ENCODE data around the gene OSBP.

GRCh38 chr11:59532620-59533019, 83.0 kb downstream of the OSBP start:
- TF ChIP-seq ETS2 (tag; IDR thresholded peaks at IDR 0.05; ENCODE audit: borderline replicate concordance, poor library complexity, severe bottlenecking), result no peak
- TF ChIP-seq ZNF184 (CRISPR knock-in tag; IDR thresholded peaks at IDR 0.05), result no peak
- no peak for TF ChIP-seq PRDM10 (IDR thresholded peaks at IDR 0.05; ENCODE audit: partially characterized antibody)
- TF ChIP-seq UBTF (IDR thresholded peaks at IDR 0.05; ENCODE audit: borderline replicate concordance in 1 of 2, low read depth in 2 of 2, low read length in 2 of 2), result no peak
- TF ChIP-seq POLR2A (conservative IDR thresholded peaks at IDR 0.05), result no peak
- no peak for TF ChIP-seq USF1 (CRISPR knock-in tag; IDR thresholded peaks at IDR 0.05)
- TF ChIP-seq MGA (IDR thresholded peaks at IDR 0.05), result no peak

Measured in K562 (cell line).